Activated T-cell treated with anti-CD3 and anti-CD28 coated beads, Interleukin-2, amount 50 U/mL, for 24 hours (primary cell): ENCODE measurements around the gene DYNLT2.
"Not testable (repeated sequence)": the region's sequence is repeated elsewhere in the genome, so short reads cannot be mapped to it uniquely, and the experiment has no call there.

Experiments used
- DNase-seq: peaks from one replicate; pipeline ENCODE4 v3.0.0-alpha.2; 2020
- H3K27ac Mint-ChIP-seq: 2 replicates; pipeline ENCODE4 v1.8.0; 2020; ENCODE audit warnings: mild to moderate bottlenecking, mixed read lengths
- H3K27me3 Mint-ChIP-seq: 2 replicates; pipeline ENCODE4 v1.8.0; 2020; ENCODE audit warnings: mixed read lengths
- H3K36me3 Mint-ChIP-seq: 2 replicates; pipeline ENCODE4 v1.8.0; 2020; ENCODE audit warnings: low read depth, mixed read lengths
- H3K4me1 Mint-ChIP-seq: 2 replicates; pipeline ENCODE4 v1.8.0; 2020; ENCODE audit warnings: low read depth, mixed read lengths
- H3K4me3 Mint-ChIP-seq: 2 replicates; pipeline ENCODE4 v1.8.0; 2020; ENCODE audit warnings: mild to moderate bottlenecking, moderate library complexity, mixed read lengths
- H3K9me3 Mint-ChIP-seq: 2 replicates; pipeline ENCODE4 v1.8.0; 2020; ENCODE audit warnings: mixed read lengths

The DYNLT2 gene

DNA sequence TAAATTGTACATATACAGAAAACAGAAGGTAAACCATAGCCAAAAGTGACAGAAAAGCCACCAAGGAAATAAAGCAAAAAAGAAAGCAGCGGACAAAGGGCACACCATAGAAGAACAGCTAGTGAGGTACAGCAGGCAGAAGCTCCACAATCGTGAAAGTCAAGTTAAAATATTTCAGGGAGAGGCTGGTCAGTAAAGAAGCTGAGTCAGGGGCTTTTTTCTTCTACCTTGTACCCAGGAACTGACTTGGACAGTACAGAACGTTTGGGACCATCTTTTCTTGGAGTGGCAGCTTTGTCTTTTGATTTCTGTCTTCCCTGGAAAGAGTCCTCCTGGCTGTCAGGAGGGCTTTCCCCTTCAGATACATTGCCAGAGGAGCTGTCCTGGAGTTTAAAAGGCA is 41.4 kb downstream of the DYNLT2 start:
- H3K36me3 Mint-ChIP-seq: peaks cover 88% of the 10 kb centered on the region
- no peak for DNase-seq
- peak overlapping the region; percentile 84 for H3K27ac Mint-ChIP-seq

GRCh38 chr6:169709293-169709692 is 42.1 kb downstream of the DYNLT2 start:
- H3K4me3 Mint-ChIP-seq: no peak overlapping the region
- no peaks in the 10 kb centered on the region for H3K9me3 Mint-ChIP-seq
- H3K36me3 Mint-ChIP-seq: peaks cover 88% of the 10 kb centered on the region
- no peaks in the 10 kb centered on the region for H3K27me3 Mint-ChIP-seq
- H3K27ac Mint-ChIP-seq: peak overlapping the region; percentile 84
- H3K4me1 Mint-ChIP-seq: peaks cover 49% of the 10 kb centered on the region
- DNase-seq: no peak

More for the DNA sequence above, 41.4 kb downstream of the DYNLT2 start:
- H3K9me3 Mint-ChIP-seq: no peaks in the 10 kb centered on the region
- no peaks in the 10 kb centered on the region for H3K27me3 Mint-ChIP-seq
- H3K4me1 Mint-ChIP-seq: peaks cover 48% of the 10 kb centered on the region
- no peak overlapping the region for H3K4me3 Mint-ChIP-seq

DNA sequence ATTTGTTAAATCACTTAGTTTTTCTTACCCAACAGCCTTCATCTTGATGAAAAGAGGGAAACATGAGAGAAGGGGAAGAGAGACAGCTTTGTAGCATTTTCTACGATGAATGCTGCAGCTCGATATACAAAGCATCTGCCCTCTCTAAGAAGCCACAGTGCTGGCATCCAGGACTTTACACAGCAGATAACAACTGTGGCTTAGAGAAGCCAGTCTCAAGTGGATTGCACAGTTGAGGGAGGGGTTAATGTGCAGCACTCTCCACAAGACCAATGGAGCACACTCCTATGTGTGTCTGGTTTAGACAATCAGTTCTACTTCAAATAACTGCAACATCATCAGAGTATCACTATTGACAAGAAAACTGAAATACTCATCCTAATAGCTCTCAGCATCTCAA is 43.6 kb downstream of the DYNLT2 start:
- no peak overlapping the region for H3K4me3 Mint-ChIP-seq
- H3K4me1 Mint-ChIP-seq: peaks cover 58% of the 10 kb centered on the region
- no peaks in the 10 kb centered on the region for H3K27me3 Mint-ChIP-seq
- no peaks in the 10 kb centered on the region for H3K9me3 Mint-ChIP-seq
- DNase-seq: no peak
- peak overlapping the region; percentile 63 for H3K27ac Mint-ChIP-seq
- H3K36me3 Mint-ChIP-seq: peaks cover 91% of the 10 kb centered on the region

DNA sequence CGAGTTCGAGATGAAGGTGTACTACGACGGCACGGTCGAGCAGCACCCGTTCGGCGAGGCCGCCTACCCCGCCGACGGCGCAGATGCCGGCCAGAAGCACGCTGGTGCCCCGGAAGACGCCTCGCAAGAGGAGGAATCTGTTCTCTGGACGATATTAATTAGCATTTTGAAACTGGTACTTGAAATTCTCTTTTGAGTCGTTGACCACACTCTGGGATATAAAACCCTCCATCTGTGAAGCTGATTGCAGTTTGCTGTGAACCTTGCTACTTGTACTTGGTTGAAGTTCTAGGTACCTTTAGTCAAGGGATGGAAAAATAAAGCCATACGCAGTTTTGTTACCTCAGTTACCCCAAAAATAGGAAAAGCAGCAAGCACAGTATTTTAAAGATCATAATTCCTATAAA is 48.5 kb downstream of the DYNLT2 start:
- Mint-ChIP-seq H3K27me3 (no peaks in the 10 kb centered on the region), H3K4me3 (peak overlapping the region; percentile 92), H3K36me3 (peaks cover 72% of the 10 kb centered on the region), H3K9me3 (no peaks in the 10 kb centered on the region), H3K27ac (peak overlapping the region; percentile 93), H3K4me1 (peaks cover 64% of the 10 kb centered on the region)
- DNase-seq: no peak

DNA sequence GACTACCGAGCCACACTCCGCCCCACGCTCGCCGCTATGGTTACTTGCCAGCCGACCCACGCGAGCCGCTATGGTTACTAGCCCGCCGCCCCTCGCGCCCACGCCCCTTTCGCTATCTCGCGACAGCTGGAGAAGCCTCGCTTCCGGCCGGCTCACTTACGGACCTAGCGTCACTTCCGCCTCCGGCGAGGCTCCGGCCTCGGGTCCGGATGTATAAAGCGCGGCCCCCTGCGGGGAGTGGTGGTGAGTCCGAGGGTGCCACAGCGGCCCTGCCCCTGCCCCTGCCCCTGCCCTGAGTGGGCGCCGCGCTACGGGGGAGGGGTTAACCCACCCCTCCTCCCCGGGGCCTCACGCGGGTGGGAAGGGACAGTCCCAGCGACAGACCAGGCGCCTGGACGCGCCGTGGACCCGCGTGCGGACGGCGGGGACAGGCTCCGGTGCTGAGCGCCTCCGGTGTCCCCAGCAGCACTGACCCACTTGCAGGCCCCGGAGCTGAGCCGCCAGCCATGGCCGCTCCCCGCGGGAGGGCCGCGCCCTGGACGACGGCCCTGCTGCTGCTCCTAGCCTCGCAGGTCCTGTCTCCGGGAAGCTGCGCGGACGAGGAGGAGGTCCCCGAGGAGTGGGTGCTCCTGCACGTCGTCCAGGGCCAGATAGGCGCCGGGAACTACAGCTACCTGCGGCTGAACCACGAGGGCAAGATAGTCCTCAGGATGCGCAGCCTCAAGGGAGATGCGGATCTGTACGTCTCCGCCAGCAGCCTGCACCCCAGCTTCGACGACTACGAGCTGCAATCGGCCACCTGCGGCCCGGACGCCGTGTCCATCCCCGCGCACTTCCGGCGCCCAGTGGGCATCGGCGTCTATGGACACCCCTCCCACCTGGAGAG is 49.2 kb downstream of the DYNLT2 start, which contains the start of the genes C6orf120 and WDR27:
Gene C6orf120, plus strand, starts transcription at position 173 of the 886 bp plus-strand sequence. Its CDS starts 334 bp downstream, at position 507.
Gene WDR27, minus strand, starts transcription at position 76 of the 886 bp plus-strand sequence. CDS start 13,024 bp downstream, outside the sequence.
- Mint-ChIP-seq H3K4me3 (peak within 1 kb of the TSS; percentile 92), H3K27ac (peak within 1 kb of the TSS; percentile 93), H3K4me1 (peaks cover 64% of the 10 kb centered on the region), H3K27me3 (no peaks in the 10 kb centered on the region), H3K36me3 (peaks cover 72% of the 10 kb centered on the region), H3K9me3 (no peaks in the 10 kb centered on the region)
- DNase-seq: peak; percentile 99

GRCh38 chr6:169701311-169701953 is 49.9 kb downstream of the DYNLT2 start:
- Mint-ChIP-seq H3K27ac (peak overlapping the region; percentile 93), H3K9me3 (peaks cover under 1% of the 10 kb centered on the region), H3K36me3 (peaks cover 64% of the 10 kb centered on the region), H3K27me3 (no peaks in the 10 kb centered on the region), H3K4me3 (peak overlapping the region; percentile 92), H3K4me1 (peaks cover 59% of the 10 kb centered on the region)
- no peak for DNase-seq

DNA sequence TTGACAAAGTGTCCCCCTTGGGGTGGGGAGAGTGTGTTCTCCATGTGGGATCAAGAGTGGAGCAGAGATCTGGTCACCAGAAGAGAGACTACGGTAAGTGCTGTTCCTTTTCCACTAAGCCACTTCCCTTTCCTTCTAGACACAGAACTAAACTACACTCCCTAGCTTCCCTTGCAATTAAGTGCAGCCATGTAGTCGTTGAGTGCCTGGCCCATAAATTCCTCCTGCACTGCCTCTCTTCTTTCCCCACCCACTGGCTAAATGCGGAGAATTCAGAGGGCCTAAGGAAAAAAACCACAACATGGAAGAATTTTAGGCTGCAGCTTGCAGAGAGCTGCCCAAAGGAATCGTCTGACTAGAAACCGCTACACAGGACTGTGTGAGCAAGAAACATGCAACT is 51.1 kb downstream of the DYNLT2 start:
- Mint-ChIP-seq H3K4me1 (peaks cover 51% of the 10 kb centered on the region), H3K4me3 (peak overlapping the region; percentile 92)

GRCh38 chr6:169697115-169697514 is 54.3 kb downstream of the DYNLT2 start:
- H3K36me3 Mint-ChIP-seq: peaks cover 56% of the 10 kb centered on the region
- not testable (repeated sequence) for H3K4me3 Mint-ChIP-seq, DNase-seq, H3K27me3 Mint-ChIP-seq, H3K9me3 Mint-ChIP-seq, H3K27ac Mint-ChIP-seq
- H3K4me1 Mint-ChIP-seq: peaks cover 30% of the 10 kb centered on the region

More for the DNA sequence above, 51.1 kb downstream of the DYNLT2 start:
- DNase-seq: no peak
- Mint-ChIP-seq H3K27ac (peak overlapping the region; percentile 7), H3K36me3 (peaks cover 63% of the 10 kb centered on the region), H3K9me3 (peaks cover 5% of the 10 kb centered on the region), H3K27me3 (no peaks in the 10 kb centered on the region)

DNA sequence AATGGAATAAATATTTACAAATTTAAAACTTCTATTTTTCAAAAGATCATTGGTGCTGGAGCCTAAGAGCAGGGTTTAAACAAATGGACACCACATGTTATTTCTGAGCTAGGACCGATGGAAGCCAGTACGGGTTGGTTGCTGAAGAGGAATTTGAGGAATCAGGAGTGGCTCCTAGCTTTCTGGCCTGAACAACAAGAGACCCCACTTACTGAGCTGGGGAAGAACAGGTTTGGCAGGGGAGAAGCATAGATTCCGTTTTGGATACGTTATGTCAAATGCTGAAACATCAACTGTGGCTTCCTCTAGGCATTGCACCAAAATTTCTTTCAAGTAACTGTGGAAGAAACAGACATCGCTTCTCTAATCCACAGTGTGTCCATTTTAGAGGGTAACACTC is 56.2 kb downstream of the DYNLT2 start:
- no peak overlapping the region for H3K27ac Mint-ChIP-seq
- H3K4me3 Mint-ChIP-seq: no peak overlapping the region
- peaks cover 9% of the 10 kb centered on the region for H3K9me3 Mint-ChIP-seq
- DNase-seq: no peak
- peaks cover 57% of the 10 kb centered on the region for H3K36me3 Mint-ChIP-seq
- H3K27me3 Mint-ChIP-seq: no peaks in the 10 kb centered on the region
- H3K4me1 Mint-ChIP-seq: peaks cover 24% of the 10 kb centered on the region

DNA sequence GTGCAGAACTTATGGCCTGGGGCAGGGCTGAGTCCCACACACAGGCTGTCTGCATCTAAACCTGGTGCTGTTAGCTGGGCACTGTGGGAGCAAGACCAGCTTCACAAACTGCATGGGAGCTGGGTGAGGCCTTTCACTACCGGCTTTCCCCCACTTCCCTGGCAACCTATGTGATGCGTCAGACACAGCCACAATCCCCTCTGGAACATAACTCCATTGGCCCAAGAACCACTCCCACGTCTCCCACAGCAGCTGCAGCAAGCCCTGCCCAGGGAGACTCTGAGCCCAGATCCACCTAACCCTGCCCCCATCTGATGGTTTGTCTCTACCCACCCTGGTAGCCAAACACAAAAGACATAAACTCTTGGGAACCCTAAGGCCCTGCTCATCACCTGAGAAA is 58.9 kb downstream of the DYNLT2 start:
- Mint-ChIP-seq H3K27ac (no peak overlapping the region), H3K27me3 (no peaks in the 10 kb centered on the region), H3K4me1 (peaks cover under 1% of the 10 kb centered on the region), H3K9me3 (peaks cover 9% of the 10 kb centered on the region), H3K36me3 (peaks cover 58% of the 10 kb centered on the region), H3K4me3 (no peak overlapping the region)
- DNase-seq: no peak

DNA sequence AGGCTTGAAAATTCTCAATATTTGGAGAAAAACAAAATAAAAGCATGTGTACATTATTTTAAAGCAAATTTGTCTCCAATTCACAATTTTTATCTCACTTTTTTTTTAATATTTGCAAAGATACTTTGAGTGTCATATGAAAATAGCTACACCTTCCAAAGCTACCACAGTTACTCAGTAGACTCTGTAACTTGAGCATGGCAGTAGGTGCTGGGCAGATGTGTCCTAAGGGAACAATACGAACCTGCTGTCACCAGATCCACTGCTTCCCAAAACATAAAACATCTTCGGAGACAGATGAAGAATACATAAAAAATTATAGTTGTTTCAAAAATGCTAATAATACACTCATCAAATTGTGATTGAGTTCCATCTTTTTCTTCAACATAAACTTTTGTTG is 60.1 kb downstream of the DYNLT2 start:
- H3K4me3 Mint-ChIP-seq: no peak overlapping the region
- DNase-seq: no peak
- no peaks in the 10 kb centered on the region for H3K27me3 Mint-ChIP-seq
- no peaks in the 10 kb centered on the region for H3K4me1 Mint-ChIP-seq
- H3K27ac Mint-ChIP-seq: no peak overlapping the region
- peaks cover 11% of the 10 kb centered on the region for H3K9me3 Mint-ChIP-seq
- peaks cover 67% of the 10 kb centered on the region for H3K36me3 Mint-ChIP-seq
